ENCODE data around the gene INTS7. TPM values are rescaled to one million over a fixed set of nuclear protein-coding genes. Genes with fewer than 3 reads are reported as not detected.

The INTS7 gene
- total and polyA plus RNA-seq, 12 donors = 6.3 to 24.5 (median 12.2) TPM

DNA sequence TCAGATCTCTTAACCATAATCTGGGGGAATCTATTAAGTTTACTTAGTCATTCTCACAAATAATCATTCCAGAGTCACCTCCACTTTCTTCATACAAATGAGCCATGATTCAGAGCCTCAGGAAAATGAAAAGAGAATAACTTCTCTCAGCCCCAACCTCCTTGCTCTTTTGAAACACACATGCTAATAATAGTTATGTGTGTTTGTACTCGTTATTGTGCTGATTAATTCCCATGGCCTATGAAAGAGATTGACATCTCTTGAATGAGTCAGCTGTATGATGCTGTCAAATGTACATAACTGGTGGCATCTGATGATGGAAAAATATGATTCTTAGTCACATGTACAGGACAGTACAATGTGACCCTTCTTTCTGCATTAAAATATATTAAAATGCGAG is 41.7 kb upstream of the INTS7 start:
- no peaks in the 10 kb centered on the region for H3K36me3 ChIP-seq (replicated peaks in 1 of 2)
- no peak for DNase-seq
- no peaks in the 10 kb centered on the region for H3K4me1 ChIP-seq (replicated peaks in 1 of 2)
- no peaks in the 10 kb centered on the region for H3K9me3 ChIP-seq (replicated peaks in 1 of 3)
- no peak overlapping the region for H3K4me3 ChIP-seq
- TF ChIP-seq POLR2A (IDR thresholded peaks at IDR 0.05) = no peak
- TF ChIP-seq, protein P1, sequence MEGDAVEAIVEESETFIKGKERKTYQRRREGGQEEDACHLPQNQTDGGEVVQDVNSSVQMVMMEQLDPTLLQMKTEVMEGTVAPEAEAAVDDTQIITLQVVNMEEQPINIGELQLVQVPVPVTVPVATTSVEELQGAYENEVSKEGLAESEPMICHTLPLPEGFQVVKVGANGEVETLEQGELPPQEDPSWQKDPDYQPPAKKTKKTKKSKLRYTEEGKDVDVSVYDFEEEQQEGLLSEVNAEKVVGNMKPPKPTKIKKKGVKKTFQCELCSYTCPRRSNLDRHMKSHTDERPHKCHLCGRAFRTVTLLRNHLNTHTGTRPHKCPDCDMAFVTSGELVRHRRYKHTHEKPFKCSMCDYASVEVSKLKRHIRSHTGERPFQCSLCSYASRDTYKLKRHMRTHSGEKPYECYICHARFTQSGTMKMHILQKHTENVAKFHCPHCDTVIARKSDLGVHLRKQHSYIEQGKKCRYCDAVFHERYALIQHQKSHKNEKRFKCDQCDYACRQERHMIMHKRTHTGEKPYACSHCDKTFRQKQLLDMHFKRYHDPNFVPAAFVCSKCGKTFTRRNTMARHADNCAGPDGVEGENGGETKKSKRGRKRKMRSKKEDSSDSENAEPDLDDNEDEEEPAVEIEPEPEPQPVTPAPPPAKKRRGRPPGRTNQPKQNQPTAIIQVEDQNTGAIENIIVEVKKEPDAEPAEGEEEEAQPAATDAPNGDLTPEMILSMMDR (IDR thresholded peaks at IDR 0.05) = no peak
- 77 to 85% (median 79%) methylated on average over 2 of the region's 2 CpGs for WGBS, 4 donors
- H3K27me3 ChIP-seq = no peaks in the 10 kb centered on the region
- H3K27ac ChIP-seq = no peak overlapping the region
- intact Hi-C loops (cut with DNase I) = loop anchor here in 1 of 2 donors (10.0 kb wide), 1 partner anchor 218 kb away; no protein-coding TSS in a partner anchor

DNA sequence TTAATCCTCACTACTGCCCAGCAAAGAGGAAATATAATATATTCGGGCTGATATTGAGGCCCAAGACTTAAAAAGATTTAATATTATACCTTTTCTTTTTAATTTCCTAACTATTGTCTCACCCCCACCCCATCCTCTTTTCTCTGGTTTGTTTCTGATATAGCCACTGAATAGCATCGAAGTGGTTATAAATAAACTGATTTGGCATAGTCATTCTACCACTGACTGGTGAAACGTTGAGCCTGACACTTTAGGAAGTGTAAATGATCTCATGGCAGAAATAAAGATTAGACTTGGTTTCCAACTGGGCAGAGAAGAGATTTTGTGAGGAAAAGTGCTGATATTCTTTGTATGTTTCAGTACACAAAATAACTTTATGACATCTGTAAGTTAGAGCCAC is 39.5 kb upstream of the INTS7 start:
- no peak for DNase-seq
- TF ChIP-seq POLR2A (IDR thresholded peaks at IDR 0.05) = no peak
- TF ChIP-seq, protein P1 (IDR thresholded peaks at IDR 0.05) = no peak
- Histone ChIP-seq H3K27ac (no peak overlapping the region), H3K9me3 (replicated peaks in 1 of 3) (no peaks in the 10 kb centered on the region), H3K36me3 (replicated peaks in 1 of 2) (no peaks in the 10 kb centered on the region), H3K4me1 (replicated peaks in 1 of 2) (no peaks in the 10 kb centered on the region), H3K4me3 (no peak overlapping the region), H3K27me3 (no peaks in the 10 kb centered on the region)
- WGBS, 4 donors = 67 to 80% (median 74%) methylated on average over 3 of the region's 3 CpGs
- intact Hi-C loops (cut with DNase I) = loop anchor here in 1 of 2 donors (5.0 to 10.0 kb wide), 2 partner anchors 220 to 292 kb away; no protein-coding TSS in a partner anchor

DNA sequence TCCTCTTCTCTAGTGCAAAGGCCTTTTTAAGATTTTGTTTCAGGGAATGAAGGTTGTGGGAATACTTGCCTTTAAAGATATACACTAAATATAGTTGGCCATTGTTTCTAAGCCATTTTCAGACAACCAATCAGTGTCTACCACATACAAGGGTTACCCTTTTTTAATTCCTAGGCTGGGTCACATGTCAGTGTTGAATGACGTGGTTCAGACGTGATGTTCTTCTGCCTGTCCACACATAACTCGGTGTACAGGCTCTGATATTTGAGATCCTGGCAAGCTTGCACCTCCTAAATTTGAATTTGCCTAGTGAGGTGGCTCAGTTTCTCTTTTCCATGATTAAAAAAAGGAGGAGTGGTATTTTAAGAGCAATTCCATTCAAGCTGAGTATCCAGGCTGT is 39.0 kb upstream of the INTS7 start:
- WGBS, 4 donors = 94 to 98% (median 96%) methylated on average over 3 of the region's 3 CpGs
- intact Hi-C loops (cut with DNase I) = loop anchor here in 1 of 2 donors (5.0 to 10.0 kb wide), 2 partner anchors 220 to 293 kb away; no protein-coding TSS in a partner anchor
- H3K27ac ChIP-seq = no peak overlapping the region
- no peak for DNase-seq
- no peaks in the 10 kb centered on the region for H3K4me1 ChIP-seq (replicated peaks in 1 of 2)
- H3K36me3 ChIP-seq (replicated peaks in 1 of 2) = no peaks in the 10 kb centered on the region
- no peaks in the 10 kb centered on the region for H3K9me3 ChIP-seq (replicated peaks in 1 of 3)
- H3K27me3 ChIP-seq = no peaks in the 10 kb centered on the region
- TF ChIP-seq, protein P1 (IDR thresholded peaks at IDR 0.05) = no peak
- TF ChIP-seq POLR2A (IDR thresholded peaks at IDR 0.05) = no peak
- H3K4me3 ChIP-seq = no peak overlapping the region

DNA sequence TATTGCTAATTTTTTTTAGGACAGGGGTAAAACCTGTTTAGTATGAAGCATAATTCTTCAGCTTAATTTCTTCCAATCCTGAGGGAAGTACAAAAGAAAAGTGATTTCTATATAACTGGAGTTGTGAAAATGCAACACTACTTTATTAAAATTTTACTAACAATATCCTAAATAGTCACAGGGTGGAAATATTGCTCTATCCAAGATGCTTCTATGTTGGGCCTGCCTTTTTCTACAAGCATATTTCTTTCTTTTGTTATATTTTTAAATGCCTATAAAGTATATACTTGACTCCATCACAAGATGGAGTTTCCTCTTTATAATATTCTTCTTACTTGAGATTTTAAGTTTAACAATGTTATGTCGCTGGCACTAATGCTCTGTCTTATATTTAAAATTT is 38.1 kb upstream of the INTS7 start:
- H3K36me3 ChIP-seq (replicated peaks in 1 of 2) = no peaks in the 10 kb centered on the region
- no peaks in the 10 kb centered on the region for H3K9me3 ChIP-seq (replicated peaks in 1 of 3)
- 95 to 100% (median 97%) methylated on average over 1 of the region's 1 CpG for WGBS, 4 donors
- no peak overlapping the region for H3K4me3 ChIP-seq
- no peak overlapping the region for H3K27ac ChIP-seq
- no peaks in the 10 kb centered on the region for H3K27me3 ChIP-seq
- no peak for DNase-seq
- no peak for TF ChIP-seq POLR2A (IDR thresholded peaks at IDR 0.05)
- TF ChIP-seq, protein P1 (IDR thresholded peaks at IDR 0.05) = no peak
- H3K4me1 ChIP-seq (replicated peaks in 1 of 2) = no peaks in the 10 kb centered on the region
- intact Hi-C loops (cut with DNase I) = loop anchor here in 1 of 2 donors (5.0 to 10.0 kb wide), 2 partner anchors 221 to 294 kb away; no protein-coding TSS in a partner anchor

Measured in adrenal gland (tissue), 12 donors.